G401 (cell line): ENCODE data around the gene IQCK. TPM values are rescaled to one million over a fixed set of nuclear protein-coding genes. Genes with fewer than 3 reads are reported as not detected.
"Not testable (repeated sequence)": the region's sequence is repeated elsewhere in the genome, so short reads cannot be mapped to it uniquely, and the experiment has no call there.

ENCODE experiments used
- DNase-seq: peaks from one replicate; pipeline ENCODE4 v3.0.0-alpha.2; 2015; ENCODE audit warnings: low spot score
- in situ Hi-C: cut with HindIII; loops from 2 replicates; pipeline ENCODE4 v1.10.0; 2016; ENCODE audit warnings: low sequenced_read_pairs, mixed read lengths
- total RNA-seq: library from RNA; depleted of rRNA; stranded (reverse); fragments of >200 nt; shearing (Covaris generic); gene quantifications from 2 replicates; pipeline ENCODE4 v1.2.3, GENCODE V29; 2014; rRNA removed

The IQCK gene
- 5.6 and 6.6 TPM in 2 replicates for total RNA-seq

DNA sequence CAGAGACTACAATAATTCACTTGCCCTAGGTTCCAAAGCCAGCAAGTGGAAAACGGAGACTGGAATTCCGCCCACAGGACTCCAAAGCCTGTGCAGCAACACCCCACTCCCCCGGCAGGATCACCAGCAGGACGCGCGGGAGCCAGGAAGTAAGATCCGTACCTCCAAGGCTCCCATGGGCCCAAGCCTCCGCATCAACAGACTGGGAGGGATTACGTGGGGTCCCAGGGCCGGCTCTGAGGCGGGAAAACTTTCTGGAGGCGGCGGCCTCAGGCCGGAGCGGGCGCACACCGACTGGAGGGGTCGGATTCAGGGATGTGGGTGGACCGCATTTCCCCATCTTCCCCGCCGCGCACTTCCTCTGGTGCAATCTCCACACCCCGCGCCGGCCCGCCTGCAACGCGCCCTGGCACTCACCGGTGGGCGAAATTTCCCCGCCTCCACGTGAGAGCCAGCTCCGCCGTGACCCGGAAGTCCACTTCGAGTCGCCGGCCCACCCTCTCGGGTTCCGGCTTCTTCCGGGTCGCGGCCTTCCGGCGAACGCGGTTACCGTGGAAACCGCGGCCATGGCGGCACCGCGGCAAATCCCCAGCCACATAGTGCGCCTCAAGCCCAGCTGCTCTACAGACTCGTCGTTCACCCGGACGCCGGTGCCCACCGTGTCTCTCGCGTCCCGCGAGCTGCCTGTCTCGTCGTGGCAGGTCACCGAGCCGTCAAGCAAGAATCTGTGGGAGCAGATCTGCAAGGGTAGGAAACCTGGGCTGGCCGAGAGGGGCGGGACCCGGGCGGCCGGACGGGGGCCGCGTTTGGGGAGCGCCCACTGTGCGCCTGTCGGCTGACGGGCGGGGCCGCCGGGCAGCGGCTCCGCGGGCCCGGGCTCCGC is at the start of gene IQCK, which contains the start of gene KNOP1:
IQCK (plus strand) TSS at position 531 of the 883 bp plus-strand sequence; CDS start at position 567, 36 bp downstream.
KNOP1 (minus strand) TSS at position 487 of the 883 bp plus-strand sequence. CDS start 3,192 bp downstream, outside the sequence.
- in situ Hi-C loops, result no loop called here
- peak; percentile 88 for DNase-seq

- DNase-seq, result no peak
Measured at GRCh38 chr16:19672378-19672777, 45.7 kb upstream of the IQCK start.

DNA sequence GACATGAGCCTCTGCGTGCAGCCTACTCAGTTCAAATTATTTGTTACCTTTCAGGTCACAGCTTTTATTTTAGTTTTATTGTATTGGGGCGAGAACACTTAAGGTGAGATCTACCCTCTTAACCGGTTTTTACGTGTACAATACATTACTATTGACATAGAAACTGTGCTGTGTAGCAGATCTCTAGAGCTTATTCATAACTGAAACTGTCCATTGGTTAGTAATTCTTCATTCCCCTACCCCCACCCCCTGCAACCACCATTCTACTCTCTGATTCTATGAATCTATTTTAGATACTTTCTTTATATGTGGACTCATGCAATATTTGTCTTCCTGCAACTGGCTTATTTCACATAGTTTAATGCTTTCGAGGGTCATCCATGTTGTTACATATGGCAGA is 43.6 kb upstream of the IQCK start:
- no peak for DNase-seq
- in situ Hi-C loops, result no loop called here

More at GRCh38 chr16:19672378-19672777, 45.7 kb upstream of the IQCK start:
- in situ Hi-C loops, result no loop called here

GRCh38 chr16:19677402-19677801 is 40.7 kb upstream of the IQCK start:
- DNase-seq, result no peak
- in situ Hi-C loops, result no loop called here

- no peak for DNase-seq
- in situ Hi-C loops, result no loop called here
Measured at GRCh38 chr16:19678804-19679203, 39.3 kb upstream of the IQCK start.

- in situ Hi-C loops, DNase-seq: not testable (repeated sequence)
Measured at GRCh38 chr16:19679281-19679680, 38.8 kb upstream of the IQCK start.

DNA sequence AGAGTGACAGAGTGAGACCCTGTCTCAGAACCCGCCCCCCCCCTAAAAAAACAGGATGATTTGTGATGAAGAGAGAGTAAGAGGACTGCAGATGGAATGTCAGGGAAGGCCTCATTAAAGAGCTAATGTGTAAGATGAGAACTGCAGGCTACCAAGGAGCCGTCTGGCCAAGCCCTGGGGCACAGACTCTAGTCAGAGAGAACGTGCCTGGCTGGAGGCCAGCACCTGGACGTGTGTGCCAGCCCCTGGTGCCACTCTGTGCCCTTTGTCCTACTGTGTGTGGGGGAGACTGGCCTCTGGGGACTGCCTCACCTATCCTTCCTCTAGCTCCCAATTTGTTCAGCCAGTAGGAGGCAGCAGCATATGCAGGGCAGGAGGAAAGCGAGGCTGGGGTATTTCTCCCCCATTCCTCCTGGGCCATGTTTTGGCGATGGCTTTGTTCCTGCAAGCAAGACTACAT is 37.2 kb upstream of the IQCK start:
- DNase-seq, result no peak
- in situ Hi-C loops, result no loop called here

GRCh38 chr16:19681637-19682036 is 36.4 kb upstream of the IQCK start:
- no peak for DNase-seq
- in situ Hi-C loops, result no loop called here

- no peak for DNase-seq
- in situ Hi-C loops, result no loop called here
Measured at GRCh38 chr16:19683453-19684236, 34.4 kb upstream of the IQCK start.

GRCh38 chr16:19685176-19685575 is 32.9 kb upstream of the IQCK start:
- DNase-seq, result no peak
- in situ Hi-C loops, result no loop called here

- no peak for DNase-seq
- in situ Hi-C loops, result no loop called here
Measured at GRCh38 chr16:19687279-19687678, 30.8 kb upstream of the IQCK start.

GRCh38 chr16:19688396-19689024 is 29.6 kb upstream of the IQCK start:
- in situ Hi-C loops, result no loop called here
- no peak for DNase-seq

DNA sequence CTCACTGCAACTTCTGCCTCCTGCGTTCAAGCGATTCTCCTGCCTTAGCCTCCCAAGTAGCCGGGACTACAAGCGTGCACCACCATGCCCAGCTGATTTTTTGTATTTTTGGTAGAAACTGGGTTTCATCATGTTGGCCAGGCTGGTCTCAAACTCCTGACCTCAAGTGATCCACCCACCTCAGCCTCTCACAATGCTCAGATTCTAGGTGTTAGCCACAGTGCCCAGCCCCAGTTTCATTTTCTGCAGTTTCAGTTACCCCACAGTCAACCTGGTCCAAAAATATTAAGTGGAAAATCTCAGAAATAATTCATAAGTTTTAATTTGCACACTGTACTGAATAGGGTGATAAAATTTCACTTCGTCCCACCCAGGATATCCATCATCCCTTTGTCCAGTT is 28.7 kb upstream of the IQCK start:
- in situ Hi-C loops, result no loop called here
- no peak for DNase-seq

GRCh38 chr16:19690196-19690595 is 27.9 kb upstream of the IQCK start:
- in situ Hi-C loops, result no loop called here

GRCh38 chr16:19691161-19691711 is 26.8 kb upstream of the IQCK start:
- in situ Hi-C loops, result no loop called here
- peak; percentile 84 for DNase-seq

More at GRCh38 chr16:19690196-19690595, 27.9 kb upstream of the IQCK start:
- no peak for DNase-seq

DNA sequence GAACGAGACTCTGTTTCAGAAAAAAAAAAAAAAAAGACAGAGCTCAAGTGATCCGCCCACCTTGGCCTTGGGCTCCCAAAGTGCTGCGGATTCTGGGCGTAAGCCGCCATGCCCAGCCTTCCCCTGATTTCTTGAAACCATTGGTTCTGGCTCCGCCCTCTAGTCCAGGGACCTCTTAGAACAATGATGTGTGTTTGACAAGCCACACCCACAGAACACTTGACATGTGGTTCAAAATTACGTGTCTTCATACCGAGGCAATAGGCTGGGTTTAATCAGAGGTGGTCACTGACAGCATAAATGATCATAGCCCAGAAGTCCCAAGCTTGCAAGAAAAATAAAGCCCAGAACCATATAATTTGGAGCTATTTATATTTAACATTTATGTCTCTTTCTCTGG is 23.1 kb upstream of the IQCK start:
- in situ Hi-C loops, result no loop called here
- DNase-seq, result no peak

DNA sequence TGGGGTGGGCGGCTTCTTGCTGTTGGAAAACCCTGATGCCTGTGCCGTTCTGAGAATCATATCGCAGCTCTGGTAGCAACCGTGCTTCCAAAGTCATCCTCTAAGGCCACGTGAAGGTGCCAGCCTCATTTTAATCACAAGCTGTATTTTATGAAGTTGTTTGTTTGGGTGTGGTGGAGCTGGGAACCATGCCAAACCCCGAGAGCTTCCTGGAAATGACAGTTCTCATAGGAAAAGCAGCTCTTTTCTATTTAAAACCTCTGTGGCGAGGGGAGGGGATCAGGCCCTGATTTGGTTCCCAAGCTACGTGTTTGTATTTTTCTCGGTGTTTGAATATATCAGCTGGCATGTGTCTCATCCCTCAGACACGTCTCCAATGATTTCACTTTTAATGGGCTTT is 21.7 kb upstream of the IQCK start:
- peak; percentile 58 for DNase-seq

GRCh38 chr16:19696961-19697360 is 21.1 kb upstream of the IQCK start:
- in situ Hi-C loops, result no loop called here
- peak; percentile 60 for DNase-seq

More for the DNA sequence above, 21.7 kb upstream of the IQCK start:
- in situ Hi-C loops, result no loop called here

DNA sequence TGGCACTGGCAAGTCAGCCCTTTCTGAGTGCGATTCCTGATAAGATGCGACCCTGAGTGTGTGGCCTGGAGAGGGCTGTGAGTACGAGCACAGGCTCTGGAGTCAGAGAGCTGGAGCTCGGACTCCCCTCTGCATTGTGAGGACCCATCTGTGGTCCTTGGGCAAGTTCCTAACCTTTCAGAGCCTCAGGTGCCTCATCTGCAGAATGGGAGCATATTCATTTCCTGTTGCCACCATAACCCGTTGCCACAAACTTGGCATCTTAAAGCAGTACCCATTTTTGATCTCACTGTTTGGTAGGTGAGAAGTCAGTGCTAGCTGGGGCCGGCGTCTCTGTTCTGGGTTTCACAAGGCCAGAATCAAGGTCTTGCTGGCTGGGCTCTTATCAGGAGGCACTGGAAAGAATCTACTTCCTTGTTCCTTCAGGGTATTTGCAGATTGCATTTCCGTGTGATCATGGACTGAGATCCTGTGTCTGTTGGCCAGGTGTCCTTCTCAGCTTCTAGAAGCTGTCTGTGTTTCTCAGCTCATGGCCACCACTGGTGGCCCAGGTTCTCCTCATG is 20.2 kb upstream of the IQCK start:
- in situ Hi-C loops, result no loop called here
- no peak for DNase-seq
